ENCODE results near the gene TIMM29. TPM values are rescaled to one million over a fixed set of nuclear protein-coding genes. Genes with fewer than 3 reads are reported as not detected.

Gene TIMM29
- total RNA-seq, 1 donor from 2014 or later, result 32.5 TPM

Other genes starting within 250 kb of the TIMM29 start
- 15.2 TPM for gene QTRT1, start 227.4 kb upstream of the TIMM29 start, total RNA-seq (ENCODE audit: insufficient read depth, low replicate concordance)
- gene DNM2, start 210.7 kb upstream of the TIMM29 start, total RNA-seq (ENCODE audit: insufficient read depth, low replicate concordance), result 62.8 TPM
- gene TMED1, start 92.6 kb upstream of the TIMM29 start, total RNA-seq (ENCODE audit: insufficient read depth, low replicate concordance), result 22.4 TPM
- gene C19orf38, start 80.4 kb upstream of the TIMM29 start, total RNA-seq (ENCODE audit: insufficient read depth, low replicate concordance), result 3.9 TPM
- gene CARM1, start 57.3 kb upstream of the TIMM29 start, total RNA-seq (ENCODE audit: insufficient read depth, low replicate concordance), result 17.8 TPM
- gene YIPF2, start 172 bp upstream of the TIMM29 start, total RNA-seq (ENCODE audit: insufficient read depth, low replicate concordance), result 70.3 TPM
- gene SMARCA4, start 32.2 kb downstream of the TIMM29 start, total RNA-seq (ENCODE audit: insufficient read depth, low replicate concordance), result 38.3 TPM
- 120 TPM for gene LDLR, start 160.7 kb downstream of the TIMM29 start, total RNA-seq (ENCODE audit: insufficient read depth, low replicate concordance)
- 4.3 TPM for gene SPC24, start 227.0 kb downstream of the TIMM29 start, total RNA-seq (ENCODE audit: insufficient read depth, low replicate concordance)